ENCODE measurements around the gene DEXI. TPM values are rescaled to one million over a fixed set of nuclear protein-coding genes. Genes with fewer than 3 reads are reported as not detected.

The DEXI gene
- total and polyA plus RNA-seq, 2 of the 13 experiments (the other 11 are each of a cell fraction or from before 2014, with no cell fraction given) = 51.5 to 70.4 TPM

GRCh38 chr16:10923650-10924214 is 18.5 kb downstream of the DEXI start (continued):
- TF ChIP-seq ZNF609 (CRISPR knock-in tag; IDR thresholded peaks at IDR 0.05; ENCODE audit: borderline replicate concordance) = peak; percentile 42; the same call in 1 of the 2 replicates
- no peak for TF ChIP-seq ELK4 (CRISPR knock-in tag; IDR thresholded peaks at IDR 0.05; ENCODE audit: borderline replicate concordance)
- TF ChIP-seq TBX2 (CRISPR knock-in tag; IDR thresholded peaks at IDR 0.05; ENCODE audit: borderline replicate concordance) = peak; percentile 67; the same call in 1 of the 2 replicates
- no peak; the same call in 1 of the 2 replicates for TF ChIP-seq TMF1 (CRISPR knock-in tag; IDR thresholded peaks at IDR 0.05; ENCODE audit: low read depth)
- no peak for TF ChIP-seq CENPBD1 (CRISPR knock-in tag; IDR thresholded peaks at IDR 0.05; ENCODE audit: borderline replicate concordance, low read depth)
- TF ChIP-seq ZHX1 (CRISPR knock-in tag; IDR thresholded peaks at IDR 0.05; ENCODE audit: low read depth) = no peak
- no peak for TF ChIP-seq ZNF780A (CRISPR knock-in tag; IDR thresholded peaks at IDR 0.05)
- TF ChIP-seq PCBP1 (IDR thresholded peaks at IDR 0.05; ENCODE audit: borderline replicate concordance, low read depth, low read length) = peak; percentile 12; the same call in 1 of the 2 replicates
- TF ChIP-seq IKZF5 (CRISPR knock-in tag; IDR thresholded peaks at IDR 0.05) = peak; percentile 57; the same call in 1 of the 2 replicates
- TF ChIP-seq CEBPB (IDR thresholded peaks at IDR 0.05; ENCODE audit: borderline replicate concordance, low read depth, low read length) = no peak
- TF ChIP-seq ZGPAT (CRISPR knock-in tag; IDR thresholded peaks at IDR 0.05) = peak; percentile 34; the same call in 1 of the 2 replicates
- TF ChIP-seq ELF1 (CRISPR knock-in tag; IDR thresholded peaks at IDR 0.05) = peak; percentile 43; the same call in 1 of the 2 replicates
- TF ChIP-seq TSC22D2 (CRISPR knock-in tag; IDR thresholded peaks at IDR 0.05; ENCODE audit: borderline replicate concordance) = no peak; the same call in 1 of the 2 replicates
- TF ChIP-seq ZNF30 (CRISPR knock-in tag; IDR thresholded peaks at IDR 0.05) = no peak
- TF ChIP-seq ZNF333 (CRISPR knock-in tag; IDR thresholded peaks at IDR 0.05; ENCODE audit: borderline replicate concordance) = 0 out of 2 replicates have a peak, but pooled peaks have one; percentile 68
